HepG2 (cell line): ENCODE data around the gene RPS8.
"Not testable (repeated sequence)": the region's sequence is repeated elsewhere in the genome, so short reads cannot be mapped to it uniquely, and the experiment has no call there.

Experiments
- DNMT1 ChIP-seq: sonication (generic); formaldehyde crosslinking; IDR thresholded peaks from 2 replicates; pipeline ENCODE4 v1.5.1; 2020; ENCODE audit warnings: mild to moderate bottlenecking, missing genetic modification reagents
- PRMT3 ChIP-seq: sonication (generic); formaldehyde crosslinking; IDR thresholded peaks from 2 replicates; pipeline ENCODE4 v1.8.1; 2022; ENCODE audit warnings: low read depth, mild to moderate bottlenecking, moderate library complexity, missing genetic modification reagents, borderline replicate concordance
- SP1 ChIP-seq, 2 experiments: fragments of 450-650 bp in 1 of 2; sonication (generic) in 1 of 2; formaldehyde crosslinking in 1 of 2; IDR thresholded peaks; 2 replicates each; pipeline versions ENCODE4 v1.4.0 to v1.6.1; 2016 to 2020; ENCODE audit warnings: missing genetic modification reagents in 1 of 2
- SP5 ChIP-seq: IDR thresholded peaks from 2 replicates; pipeline ENCODE4 v1.6.1; 2016; ENCODE audit warnings: low read depth, borderline replicate concordance
- ZNF24 ChIP-seq: fragments of 450-650 bp; IDR thresholded peaks from 2 replicates; pipeline ENCODE4 v1.6.1; 2017; ENCODE audit warnings: antibody characterized with exemption, mild to moderate bottlenecking
- ZNF7 ChIP-seq: IDR thresholded peaks from 2 replicates; pipeline ENCODE4 v1.6.1; 2016; ENCODE audit warnings: missing biosample characterization, missing genetic modification reagents
- TF ChIP-seq, protein P1 (sequence below): sonication (generic); formaldehyde crosslinking; IDR thresholded peaks from 2 replicates; pipeline ENCODE4 v1.5.0; 2020; ENCODE audit warnings: mild to moderate bottlenecking, missing genetic modification reagents, moderate library complexity
- TF ChIP-seq, protein P2 (sequence below): sonication (generic); formaldehyde crosslinking; IDR thresholded peaks from 2 replicates; pipeline ENCODE4 v1.4.0; 2020; ENCODE audit warnings: missing genetic modification reagents, borderline replicate concordance
- TF ChIP-seq, protein P3 (sequence below): sonication (generic); formaldehyde crosslinking; IDR thresholded peaks from 2 replicates; pipeline ENCODE4 v1.8.1; 2023; ENCODE audit warnings: mild to moderate bottlenecking, missing genetic modification reagents, borderline replicate concordance
- TF ChIP-seq, protein P4 (sequence below): sonication (generic); formaldehyde crosslinking; IDR thresholded peaks from 2 replicates; pipeline ENCODE4 v1.4.0; 2020; ENCODE audit warnings: low read depth, mild to moderate bottlenecking, missing genetic modification reagents

DNA sequence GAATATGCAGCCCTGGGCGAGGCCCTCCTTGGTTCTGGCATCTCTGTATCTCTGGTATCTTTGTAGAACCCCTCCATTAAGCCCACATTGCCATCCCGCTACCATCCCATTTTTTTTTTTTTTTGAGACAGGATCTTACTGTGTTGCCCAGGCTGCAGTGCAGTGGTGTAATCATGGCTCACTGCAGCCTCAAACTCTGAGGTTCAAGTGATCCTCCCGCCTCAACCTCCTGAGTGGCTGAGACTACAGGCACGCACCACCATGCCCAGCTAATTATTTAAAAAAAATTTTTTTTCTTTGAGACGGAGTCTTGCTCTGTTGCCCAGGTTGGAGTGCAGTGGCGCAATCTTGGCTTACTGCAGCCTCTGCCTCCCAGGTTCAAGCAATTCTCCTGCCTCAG lies 49.1 kb downstream of the RPS8 start:
- TF ChIP-seq, protein P1, sequence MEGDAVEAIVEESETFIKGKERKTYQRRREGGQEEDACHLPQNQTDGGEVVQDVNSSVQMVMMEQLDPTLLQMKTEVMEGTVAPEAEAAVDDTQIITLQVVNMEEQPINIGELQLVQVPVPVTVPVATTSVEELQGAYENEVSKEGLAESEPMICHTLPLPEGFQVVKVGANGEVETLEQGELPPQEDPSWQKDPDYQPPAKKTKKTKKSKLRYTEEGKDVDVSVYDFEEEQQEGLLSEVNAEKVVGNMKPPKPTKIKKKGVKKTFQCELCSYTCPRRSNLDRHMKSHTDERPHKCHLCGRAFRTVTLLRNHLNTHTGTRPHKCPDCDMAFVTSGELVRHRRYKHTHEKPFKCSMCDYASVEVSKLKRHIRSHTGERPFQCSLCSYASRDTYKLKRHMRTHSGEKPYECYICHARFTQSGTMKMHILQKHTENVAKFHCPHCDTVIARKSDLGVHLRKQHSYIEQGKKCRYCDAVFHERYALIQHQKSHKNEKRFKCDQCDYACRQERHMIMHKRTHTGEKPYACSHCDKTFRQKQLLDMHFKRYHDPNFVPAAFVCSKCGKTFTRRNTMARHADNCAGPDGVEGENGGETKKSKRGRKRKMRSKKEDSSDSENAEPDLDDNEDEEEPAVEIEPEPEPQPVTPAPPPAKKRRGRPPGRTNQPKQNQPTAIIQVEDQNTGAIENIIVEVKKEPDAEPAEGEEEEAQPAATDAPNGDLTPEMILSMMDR (CRISPR knock-in tag): not testable (repeated sequence)
- not testable (repeated sequence) for TF ChIP-seq SP5 (CRISPR knock-in tag); SP1 (IDR thresholded peaks at IDR 0.05); SP1 (CRISPR knock-in tag; IDR thresholded peaks at IDR 0.05); ZNF24; DNMT1; ZNF7 (CRISPR knock-in tag); PRMT3 (CRISPR knock-in tag)
- TF ChIP-seq, protein P2, sequence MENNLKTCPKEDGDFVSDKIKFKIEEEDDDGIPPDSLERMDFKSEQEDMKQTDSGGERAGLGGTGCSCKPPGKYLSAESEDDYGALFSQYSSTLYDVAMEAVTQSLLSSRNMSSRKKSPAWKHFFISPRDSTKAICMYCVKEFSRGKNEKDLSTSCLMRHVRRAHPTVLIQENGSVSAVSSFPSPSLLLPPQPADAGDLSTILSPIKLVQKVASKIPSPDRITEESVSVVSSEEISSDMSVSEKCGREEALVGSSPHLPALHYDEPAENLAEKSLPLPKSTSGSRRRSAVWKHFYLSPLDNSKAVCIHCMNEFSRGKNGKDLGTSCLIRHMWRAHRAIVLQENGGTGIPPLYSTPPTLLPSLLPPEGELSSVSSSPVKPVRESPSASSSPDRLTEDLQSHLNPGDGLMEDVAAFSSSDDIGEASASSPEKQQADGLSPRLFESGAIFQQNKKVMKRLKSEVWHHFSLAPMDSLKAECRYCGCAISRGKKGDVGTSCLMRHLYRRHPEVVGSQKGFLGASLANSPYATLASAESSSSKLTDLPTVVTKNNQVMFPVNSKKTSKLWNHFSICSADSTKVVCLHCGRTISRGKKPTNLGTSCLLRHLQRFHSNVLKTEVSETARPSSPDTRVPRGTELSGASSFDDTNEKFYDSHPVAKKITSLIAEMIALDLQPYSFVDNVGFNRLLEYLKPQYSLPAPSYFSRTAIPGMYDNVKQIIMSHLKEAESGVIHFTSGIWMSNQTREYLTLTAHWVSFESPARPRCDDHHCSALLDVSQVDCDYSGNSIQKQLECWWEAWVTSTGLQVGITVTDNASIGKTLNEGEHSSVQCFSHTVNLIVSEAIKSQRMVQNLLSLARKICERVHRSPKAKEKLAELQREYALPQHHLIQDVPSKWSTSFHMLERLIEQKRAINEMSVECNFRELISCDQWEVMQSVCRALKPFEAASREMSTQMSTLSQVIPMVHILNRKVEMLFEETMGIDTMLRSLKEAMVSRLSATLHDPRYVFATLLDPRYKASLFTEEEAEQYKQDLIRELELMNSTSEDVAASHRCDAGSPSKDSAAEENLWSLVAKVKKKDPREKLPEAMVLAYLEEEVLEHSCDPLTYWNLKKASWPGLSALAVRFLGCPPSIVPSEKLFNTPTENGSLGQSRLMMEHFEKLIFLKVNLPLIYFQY (CRISPR knock-in tag): not testable (repeated sequence)
- TF ChIP-seq, protein P3, sequence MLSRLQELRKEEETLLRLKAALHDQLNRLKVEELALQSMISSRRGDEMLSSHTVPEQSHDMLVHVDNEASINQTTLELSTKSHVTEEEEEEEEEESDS (CRISPR knock-in tag): not testable (repeated sequence)
- TF ChIP-seq, protein P4, sequence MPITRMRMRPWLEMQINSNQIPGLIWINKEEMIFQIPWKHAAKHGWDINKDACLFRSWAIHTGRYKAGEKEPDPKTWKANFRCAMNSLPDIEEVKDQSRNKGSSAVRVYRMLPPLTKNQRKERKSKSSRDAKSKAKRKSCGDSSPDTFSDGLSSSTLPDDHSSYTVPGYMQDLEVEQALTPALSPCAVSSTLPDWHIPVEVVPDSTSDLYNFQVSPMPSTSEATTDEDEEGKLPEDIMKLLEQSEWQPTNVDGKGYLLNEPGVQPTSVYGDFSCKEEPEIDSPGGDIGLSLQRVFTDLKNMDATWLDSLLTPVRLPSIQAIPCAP (CRISPR knock-in tag): not testable (repeated sequence)
